Measurements from ENCODE around the gene HAGHL. TPM values are rescaled to one million over a fixed set of nuclear protein-coding genes. Genes with fewer than 3 reads are reported as not detected.

The HAGHL gene
- total RNA-seq, 2 donors from 2014 or later, result 8.9 to 11.4 TPM

- H3K4me3 Mint-ChIP-seq, result no peak overlapping the region
- Histone ChIP-seq H3K27me3 (ENCODE audit: control insufficient read depth, insufficient read depth, low read length, poor library complexity, severe bottlenecking) (peaks cover 15% of the 10 kb centered on the region), H3K36me3 (ENCODE audit: control insufficient read depth, insufficient read depth, low read length) (peaks cover 15% of the 10 kb centered on the region), H3K4me1 (ENCODE audit: control insufficient read depth, insufficient read depth, low read length) (peaks cover 3% of the 10 kb centered on the region), H3K27ac (ENCODE audit: low read depth, low read length) (no peak overlapping the region), H3K4me3 (ENCODE audit: low read length) (no peak overlapping the region), H3K9me3 (ENCODE audit: control insufficient read depth, low read length) (no peaks in the 10 kb centered on the region), H3K9ac (ENCODE audit: extremely low read depth, low read length, poor library complexity, severe bottlenecking) (no peak overlapping the region)
- H3K27me3 Mint-ChIP-seq (ENCODE audit: insufficient read depth), result peaks cover 6% of the 10 kb centered on the region
- TF ChIP-seq, protein P1, sequence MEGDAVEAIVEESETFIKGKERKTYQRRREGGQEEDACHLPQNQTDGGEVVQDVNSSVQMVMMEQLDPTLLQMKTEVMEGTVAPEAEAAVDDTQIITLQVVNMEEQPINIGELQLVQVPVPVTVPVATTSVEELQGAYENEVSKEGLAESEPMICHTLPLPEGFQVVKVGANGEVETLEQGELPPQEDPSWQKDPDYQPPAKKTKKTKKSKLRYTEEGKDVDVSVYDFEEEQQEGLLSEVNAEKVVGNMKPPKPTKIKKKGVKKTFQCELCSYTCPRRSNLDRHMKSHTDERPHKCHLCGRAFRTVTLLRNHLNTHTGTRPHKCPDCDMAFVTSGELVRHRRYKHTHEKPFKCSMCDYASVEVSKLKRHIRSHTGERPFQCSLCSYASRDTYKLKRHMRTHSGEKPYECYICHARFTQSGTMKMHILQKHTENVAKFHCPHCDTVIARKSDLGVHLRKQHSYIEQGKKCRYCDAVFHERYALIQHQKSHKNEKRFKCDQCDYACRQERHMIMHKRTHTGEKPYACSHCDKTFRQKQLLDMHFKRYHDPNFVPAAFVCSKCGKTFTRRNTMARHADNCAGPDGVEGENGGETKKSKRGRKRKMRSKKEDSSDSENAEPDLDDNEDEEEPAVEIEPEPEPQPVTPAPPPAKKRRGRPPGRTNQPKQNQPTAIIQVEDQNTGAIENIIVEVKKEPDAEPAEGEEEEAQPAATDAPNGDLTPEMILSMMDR (conservative IDR thresholded peaks at IDR 0.05), result no peak
- no peak overlapping the region for H3K27ac Mint-ChIP-seq
- WGBS, 2 experiments (ENCODE audit: insufficient coverage in 1 of 2, insufficient read length in 1 of 2), result 88 to 89% methylated on average over 18 to 22 of the region's 22 CpGs
- H3K36me3 Mint-ChIP-seq (ENCODE audit: low read depth), result peaks cover 16% of the 10 kb centered on the region
- H3K4me1 Mint-ChIP-seq, result no peaks in the 10 kb centered on the region
- DNase-seq, result no peak
- H3K9me3 Mint-ChIP-seq, result no peaks in the 10 kb centered on the region
Observed at GRCh38 chr16:730666-731509, 4.0 kb downstream of the HAGHL start.

- H3K27ac Mint-ChIP-seq, result no peak overlapping the region
- WGBS, 2 experiments (ENCODE audit: insufficient coverage in 1 of 2, insufficient read length in 1 of 2), result 95 to 96% methylated on average over 9 to 12 of the region's 12 CpGs
Observed at GRCh38 chr16:732332-732731, 5.4 kb downstream of the HAGHL start.

DNA sequence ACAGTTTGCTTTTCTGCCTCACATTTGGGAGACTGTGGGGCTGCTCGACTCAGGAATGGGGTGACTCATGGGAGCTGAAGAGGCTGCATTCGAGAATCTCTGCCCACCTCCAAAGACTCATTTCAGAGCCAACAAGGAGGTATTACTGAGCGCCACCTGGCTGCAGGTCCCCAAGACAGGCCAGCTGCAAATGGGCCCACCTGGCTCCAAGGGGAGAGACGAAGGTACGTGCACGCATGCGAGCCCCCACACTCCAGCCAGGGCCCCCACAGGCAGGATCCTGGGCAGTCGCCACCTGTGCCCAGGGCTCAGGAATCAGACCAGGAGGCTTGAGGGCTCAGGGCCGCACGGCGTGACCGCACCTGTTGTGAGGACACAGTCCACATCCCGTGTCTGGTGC, 6.0 kb downstream of the HAGHL start:
- H3K4me3 ChIP-seq (ENCODE audit: low read length), result no peak overlapping the region
- no peak overlapping the region for H3K27ac ChIP-seq (ENCODE audit: low read depth, low read length)
- TF ChIP-seq, protein P1 (conservative IDR thresholded peaks at IDR 0.05), result peak; percentile 57
- no peaks in the 10 kb centered on the region for H3K27me3 Mint-ChIP-seq (ENCODE audit: insufficient read depth)
- H3K4me1 ChIP-seq (ENCODE audit: control insufficient read depth, insufficient read depth, low read length), result no peaks in the 10 kb centered on the region
- no peak overlapping the region for H3K9ac ChIP-seq (ENCODE audit: extremely low read depth, low read length, poor library complexity, severe bottlenecking)
- no peaks in the 10 kb centered on the region for H3K9me3 Mint-ChIP-seq
- 90 to 95% methylated on average over 9 to 13 of the region's 13 CpGs for WGBS, 2 experiments (ENCODE audit: insufficient coverage in 1 of 2, insufficient read length in 1 of 2)
- peaks cover 32% of the 10 kb centered on the region for H3K36me3 ChIP-seq (ENCODE audit: control insufficient read depth, insufficient read depth, low read length)
- no peaks in the 10 kb centered on the region for H3K27me3 ChIP-seq (ENCODE audit: control insufficient read depth, insufficient read depth, low read length, poor library complexity, severe bottlenecking)
- peak; percentile 68 for DNase-seq
- no peaks in the 10 kb centered on the region for H3K4me1 Mint-ChIP-seq
- H3K27ac Mint-ChIP-seq, result no peak overlapping the region
- H3K9me3 ChIP-seq (ENCODE audit: control insufficient read depth, low read length), result no peaks in the 10 kb centered on the region
- H3K4me3 Mint-ChIP-seq, result no peak overlapping the region
- H3K36me3 Mint-ChIP-seq (ENCODE audit: low read depth), result peaks cover 23% of the 10 kb centered on the region

More at GRCh38 chr16:732332-732731, 5.4 kb downstream of the HAGHL start:
- Histone ChIP-seq H3K9me3 (ENCODE audit: control insufficient read depth, low read length) (no peaks in the 10 kb centered on the region), H3K4me3 (ENCODE audit: low read length) (no peak overlapping the region), H3K4me1 (ENCODE audit: control insufficient read depth, insufficient read depth, low read length) (peaks cover under 1% of the 10 kb centered on the region), H3K27me3 (ENCODE audit: control insufficient read depth, insufficient read depth, low read length, poor library complexity, severe bottlenecking) (peaks cover 5% of the 10 kb centered on the region), H3K9ac (ENCODE audit: extremely low read depth, low read length, poor library complexity, severe bottlenecking) (no peak overlapping the region), H3K36me3 (ENCODE audit: control insufficient read depth, insufficient read depth, low read length) (peaks cover 26% of the 10 kb centered on the region), H3K27ac (ENCODE audit: low read depth, low read length) (no peak overlapping the region)
- Mint-ChIP-seq H3K27me3 (ENCODE audit: insufficient read depth) (no peaks in the 10 kb centered on the region), H3K9me3 (no peaks in the 10 kb centered on the region), H3K4me3 (no peak overlapping the region), H3K36me3 (ENCODE audit: low read depth) (peaks cover 20% of the 10 kb centered on the region), H3K4me1 (no peaks in the 10 kb centered on the region)
- no peak for DNase-seq
- TF ChIP-seq, protein P1 (conservative IDR thresholded peaks at IDR 0.05), result no peak
